GM10266 (cell line): ENCODE results near the gene HES5.
A peak's percentile ranks its signal among the peaks of the same experiment; 100 is the strongest.

Source experiments
- DNase-seq: peaks from one replicate; pipeline ENCODE4 v3.0.0; 2012; ENCODE audit errors: extremely low spot score
- CTCF ChIP-seq: IDR thresholded peaks from 2 replicates; pipeline ENCODE4 v1.5.1; 2012; ENCODE audit warnings: mild to moderate bottlenecking, low read depth; ENCODE audit not compliant: control insufficient read depth, insufficient read depth; ENCODE audit errors: missing control alignments

HES5 gene

GRCh38 chr1:2558861-2559260 is 28.8 kb upstream of the HES5 start:
- no peak for DNase-seq
- no peak for TF ChIP-seq CTCF

- no peak for DNase-seq
- TF ChIP-seq CTCF: no peak
These were observed 28.4 kb upstream of the HES5 start for GRCh38 chr1:2558420-2558819.

GRCh38 chr1:2557482-2558400 is 27.7 kb upstream of the HES5 start:
- no peak for TF ChIP-seq CTCF
- no peak for DNase-seq

GRCh38 chr1:2556678-2557481 is 26.8 kb upstream of the HES5 start:
- no peak for TF ChIP-seq CTCF
- peak; percentile 67 for DNase-seq

GRCh38 chr1:2556277-2556677 is 26.2 kb upstream of the HES5 start, which contains the start of gene TNFRSF14:
Gene TNFRSF14, plus strand, starts transcription at chr1:2556371. Its CDS starts 294 bp downstream, at chr1:2556665.
- TF ChIP-seq CTCF: no peak
- peak; percentile 86 for DNase-seq

GRCh38 chr1:2555634-2556276 is 25.7 kb upstream of the HES5 start:
- TF ChIP-seq CTCF: no peak
- peak; percentile 81 for DNase-seq
